C1 segment of cervical spinal cord (tissue), 14 donors: ENCODE data around the gene GALNT9.
A peak's percentile ranks its signal among the peaks of the same experiment; 100 is the strongest.
"Not testable (repeated sequence)": the region's sequence is repeated elsewhere in the genome, so short reads cannot be mapped to it uniquely, and the experiment has no call there.

Source experiments
- DNase-seq, 14 donors: peaks; one replicate each; lab custom pipeline; 2025; lab: John Stamatoyannopoulos, UW

Gene GALNT9

DNA sequence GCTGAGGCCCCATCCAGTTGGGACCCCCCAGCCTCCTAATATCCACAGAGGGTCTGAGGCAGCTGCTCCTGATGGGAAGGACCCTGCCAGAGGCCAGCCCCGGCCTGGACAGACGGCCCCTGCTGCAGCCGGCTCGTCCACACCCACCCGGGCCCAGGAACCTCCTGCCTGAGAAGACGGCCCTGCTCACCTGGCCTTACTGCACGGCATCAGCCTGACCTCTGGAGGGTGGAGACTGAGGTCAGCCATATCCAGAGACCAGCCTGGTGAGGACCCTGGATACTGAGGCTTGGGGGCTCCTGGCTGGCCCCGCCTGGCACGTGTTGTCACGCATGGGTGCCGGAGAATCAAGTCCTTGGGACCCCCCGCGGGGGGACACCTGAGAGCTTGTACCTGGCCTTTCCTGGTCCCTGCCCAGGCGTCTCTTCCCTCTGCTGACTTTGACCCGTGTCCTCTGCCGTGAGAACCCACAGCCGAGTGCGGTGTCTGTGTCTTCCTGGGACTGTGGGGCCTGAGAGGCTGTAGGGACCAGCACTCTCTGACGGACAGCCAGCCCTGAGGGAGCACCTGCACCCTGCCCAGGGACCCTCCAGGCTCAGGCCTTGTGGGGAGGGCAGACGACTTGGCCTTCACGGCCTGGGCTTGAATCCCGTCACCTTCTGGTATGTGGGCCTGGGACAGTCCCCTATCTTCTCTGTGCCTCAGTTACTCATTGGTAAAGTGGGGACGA, 127.8 kb downstream of the GALNT9 start:
- DNase-seq: no peak

GRCh38 chr12:132200800-132201199, 128.6 kb downstream of the GALNT9 start:
- DNase-seq: no peak

DNA sequence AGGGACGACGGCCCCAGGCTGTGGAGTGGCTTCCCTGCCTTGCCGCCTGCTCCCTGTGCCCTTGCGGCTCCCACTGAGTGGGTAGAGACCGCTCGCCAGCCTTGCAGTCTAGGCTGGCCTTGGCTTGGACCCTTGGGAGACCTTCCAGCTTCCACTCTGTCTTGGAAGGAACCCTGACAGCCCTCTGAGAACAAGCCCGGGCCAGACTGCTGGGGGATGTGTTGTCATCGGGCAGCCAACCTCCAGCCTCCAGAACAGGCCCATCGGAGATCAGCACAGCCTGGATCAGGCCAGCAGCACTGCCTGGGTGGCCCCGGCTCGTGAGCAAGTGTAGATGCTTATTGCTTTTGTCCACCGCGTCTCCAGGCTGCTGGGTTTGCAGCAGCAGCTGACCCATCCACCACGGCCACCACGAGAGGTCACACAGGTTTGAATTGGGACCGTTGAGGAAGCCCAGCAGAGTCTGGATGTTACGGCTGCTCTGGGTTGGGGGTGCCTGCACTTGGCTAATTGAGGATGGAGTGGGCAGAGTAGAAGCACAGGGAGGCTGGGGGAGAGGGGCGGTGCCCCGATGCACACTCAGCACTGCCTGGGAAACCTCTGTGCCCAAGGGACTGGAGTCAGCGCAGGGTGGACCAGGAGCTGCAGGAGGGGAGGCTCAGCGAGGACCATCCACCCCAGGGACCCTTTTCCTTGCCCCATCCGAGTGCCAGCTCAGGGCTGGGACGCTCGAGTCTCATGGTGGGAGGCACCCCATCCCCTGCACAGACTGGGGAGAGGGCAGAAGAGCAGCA, 129.7 kb downstream of the GALNT9 start:
- peak in 5 of 14 donors; percentile 2 to 17 (median 10) for DNase-seq

DNA sequence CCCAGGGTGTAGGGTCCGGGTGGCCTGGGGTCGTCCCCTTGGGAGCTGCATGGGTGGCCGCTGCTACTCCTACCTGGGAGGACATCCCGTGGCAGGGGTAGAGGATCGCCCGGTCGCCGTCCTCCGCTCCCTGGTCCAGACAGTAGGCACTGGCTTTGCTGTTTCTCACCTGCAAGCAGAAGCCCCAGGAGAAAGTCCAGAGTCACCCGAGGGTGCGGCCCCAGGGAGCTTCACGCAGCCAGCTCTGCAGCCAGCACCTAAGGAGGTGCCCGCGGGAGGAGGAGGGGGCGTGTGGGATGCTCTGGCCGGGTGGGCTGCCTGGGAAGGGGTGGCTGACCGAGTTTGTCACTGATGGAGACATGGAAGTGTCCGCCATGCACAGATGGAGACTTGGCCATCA, 130.3 kb downstream of the GALNT9 start:
- no peak for DNase-seq

DNA sequence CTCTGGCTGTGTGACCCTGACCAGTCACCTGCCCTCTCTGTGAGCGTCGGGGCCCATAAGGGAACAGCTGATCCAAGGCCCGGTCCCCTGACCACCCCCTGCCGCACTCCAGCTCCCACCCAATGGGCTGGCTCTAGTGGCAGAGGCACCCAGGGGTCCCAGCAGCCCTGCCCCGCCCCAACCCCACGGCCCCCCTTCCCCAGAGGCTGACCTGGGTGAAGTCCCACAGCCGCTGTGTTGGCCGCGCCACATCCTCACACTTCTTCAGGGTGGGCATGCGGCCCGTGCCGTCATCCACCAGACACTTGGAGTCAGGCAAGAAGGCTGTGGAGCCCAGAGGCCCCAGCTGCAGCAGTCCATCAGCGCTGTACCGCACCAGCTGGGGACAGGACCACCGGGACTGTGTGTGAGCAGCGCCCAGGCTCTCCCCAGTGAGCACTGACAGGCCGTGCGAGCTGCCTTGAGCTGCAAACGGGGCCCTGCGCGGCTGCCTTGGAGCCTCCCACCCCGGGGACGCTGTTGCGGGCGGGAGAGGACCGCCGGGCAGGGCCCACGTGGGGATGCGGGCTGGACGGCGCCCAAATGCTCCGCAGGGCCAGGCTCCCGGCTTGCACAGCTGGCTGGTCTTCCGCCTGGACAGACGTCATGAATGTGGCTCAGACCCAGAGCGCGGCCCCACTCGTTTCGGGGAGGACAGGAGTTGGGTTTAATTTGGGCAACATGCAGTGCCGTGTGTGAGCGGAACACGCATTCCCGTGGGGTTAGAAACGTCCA, 131.6 kb downstream of the GALNT9 start:
- DNase-seq: peak in 4 of 14 donors; percentile 8 to 25 (median 12)

GRCh38 chr12:132196873-132197390, 132.5 kb downstream of the GALNT9 start:
- DNase-seq: no peak

- no peak for DNase-seq
Measured at GRCh38 chr12:132196038-132196872, 133.1 kb downstream of the GALNT9 start.

- not testable (repeated sequence) for DNase-seq
Measured at GRCh38 chr12:132195242-132195641, 134.1 kb downstream of the GALNT9 start.

DNA sequence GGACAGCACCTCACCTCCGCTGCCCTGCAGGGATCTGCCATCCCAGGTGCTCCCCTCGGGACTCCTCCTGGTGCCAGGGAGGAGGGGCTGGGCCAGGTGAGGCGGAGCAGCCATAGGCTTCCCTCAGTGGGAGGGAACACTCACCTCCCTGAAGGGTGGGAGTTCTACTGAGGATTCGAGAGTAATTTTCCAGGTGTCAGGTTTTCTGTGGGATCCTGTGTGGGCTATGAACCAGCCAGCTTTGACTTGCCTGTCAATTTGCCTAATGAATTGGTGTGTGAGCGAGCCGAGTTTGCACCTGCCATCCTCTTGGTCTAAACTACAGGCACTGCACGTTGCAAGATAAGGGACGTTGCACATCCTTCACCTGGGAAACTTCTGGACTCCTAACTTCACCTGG, 134.8 kb downstream of the GALNT9 start:
- peak in 1 of 14 donors; percentile 4 for DNase-seq

DNA sequence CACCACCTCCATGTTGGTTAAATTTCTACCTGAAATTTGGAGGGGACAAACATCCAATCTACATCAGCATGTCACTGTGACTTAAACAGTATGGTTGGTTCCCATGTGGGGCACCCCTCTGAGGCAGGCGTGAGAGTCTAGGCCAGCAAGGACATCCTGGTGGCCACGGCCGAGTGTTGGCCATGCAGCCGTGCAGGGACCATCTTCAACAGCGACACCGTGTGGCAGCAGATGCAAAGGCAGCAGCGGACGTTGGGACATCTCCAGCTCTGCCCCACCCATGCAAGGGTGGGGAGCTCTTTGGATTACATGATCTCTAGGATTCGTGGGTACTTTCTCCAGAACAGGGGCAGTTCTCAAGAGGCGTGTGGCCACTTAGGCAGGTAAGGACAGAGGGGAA, 135.3 kb downstream of the GALNT9 start:
- DNase-seq: no peak

DNA sequence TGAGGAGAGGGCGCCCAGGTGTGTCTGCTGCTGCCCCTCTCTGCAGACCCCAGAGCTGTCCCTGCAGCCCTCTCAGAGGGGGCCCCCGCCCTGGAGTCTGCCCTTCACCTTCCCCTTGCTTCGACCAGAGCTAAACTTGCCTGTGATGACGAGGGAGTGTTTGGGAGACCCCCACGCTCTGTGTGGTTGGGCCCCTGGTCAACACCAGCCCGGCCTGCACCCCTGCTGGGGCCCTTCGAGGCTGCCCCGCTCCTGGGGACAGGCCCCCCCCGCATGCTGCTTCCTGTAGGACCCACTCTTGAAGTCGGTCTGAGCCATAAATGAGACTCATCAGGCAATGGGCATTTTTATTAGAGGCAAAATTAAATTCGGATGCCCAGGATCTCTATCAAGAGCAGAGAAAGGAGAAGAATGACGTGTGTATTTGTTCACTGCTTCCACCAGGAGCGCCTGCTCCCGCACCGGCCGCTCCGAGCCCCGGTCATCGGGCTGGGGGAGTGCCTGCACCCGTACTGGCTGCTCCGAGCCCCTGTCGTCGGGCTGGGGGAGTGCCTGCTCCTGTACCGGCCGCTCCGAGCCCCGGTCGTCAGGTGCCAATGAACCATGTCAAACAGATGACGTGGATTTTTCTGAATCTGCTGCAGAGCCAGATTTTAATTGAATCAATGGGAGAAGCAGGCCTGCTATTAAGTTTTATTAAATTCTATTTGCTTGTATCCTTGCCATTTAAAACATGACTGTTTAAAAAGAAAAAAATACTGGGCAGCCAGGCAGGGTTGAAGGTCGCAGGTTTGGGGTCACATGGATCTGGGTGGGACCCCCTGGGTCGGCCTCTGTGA, 137.5 kb downstream of the GALNT9 start:
- no peak for DNase-seq

- DNase-seq: no peak
Measured at GRCh38 chr12:132190834-132191500, 138.4 kb downstream of the GALNT9 start.

GRCh38 chr12:132190012-132190755, 139.2 kb downstream of the GALNT9 start:
- peak in 1 of 14 donors; percentile 49 for DNase-seq

DNA sequence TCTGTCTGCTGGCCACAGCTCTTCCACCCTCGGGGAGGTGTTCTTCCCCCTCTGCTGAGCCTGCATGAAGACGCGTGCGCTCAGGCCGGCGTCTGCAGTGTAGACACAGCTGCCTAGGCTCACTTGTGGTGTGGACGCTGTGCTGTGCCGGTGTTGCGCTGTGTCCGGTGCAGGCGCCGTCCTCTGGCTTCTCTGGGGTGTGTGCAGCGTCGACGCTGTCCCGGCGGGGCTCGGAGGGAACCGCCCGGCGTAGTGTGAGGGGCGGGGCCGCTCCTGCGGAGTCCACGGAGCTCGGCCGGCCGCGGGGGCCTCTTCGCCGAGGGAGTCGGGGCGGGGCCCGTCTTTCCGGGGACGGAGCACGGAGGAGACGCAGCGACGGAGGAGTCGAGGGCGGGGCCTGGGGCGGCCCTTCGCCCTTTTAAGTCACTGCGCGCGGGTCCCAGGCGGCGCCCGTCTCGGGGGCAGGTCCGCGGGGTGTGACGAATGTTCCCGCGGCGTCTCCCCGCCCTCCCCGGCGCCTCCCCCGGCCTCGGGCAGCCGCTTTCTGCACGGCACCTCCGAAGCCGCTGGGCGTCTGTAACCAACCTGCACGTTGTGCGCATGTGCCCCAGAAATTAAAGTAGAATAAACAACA, 139.9 kb downstream of the GALNT9 start:
- DNase-seq: peak in 9 of 14 donors; percentile 18 to 71 (median 40)

DNA sequence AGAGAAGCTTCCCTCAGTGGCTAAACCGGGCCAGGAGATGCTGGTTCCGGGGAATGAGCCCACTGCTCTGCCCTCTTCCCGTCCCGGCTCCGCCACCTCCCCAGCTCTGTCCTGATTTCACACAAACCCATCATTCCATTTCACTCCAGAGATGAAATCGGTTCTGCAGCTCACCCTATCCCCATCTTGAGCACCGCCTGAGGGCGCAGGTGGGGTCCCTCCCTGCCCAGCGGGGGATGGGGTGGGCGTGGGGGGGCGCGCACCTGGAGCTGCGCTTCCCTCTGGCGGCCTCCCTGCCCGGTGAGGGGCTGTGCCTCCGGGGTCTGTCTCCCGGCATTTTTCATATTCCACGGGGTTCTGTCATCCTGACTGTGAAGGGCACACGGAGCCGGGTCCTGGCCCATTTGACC, 140.5 kb downstream of the GALNT9 start:
- no peak for DNase-seq

DNA sequence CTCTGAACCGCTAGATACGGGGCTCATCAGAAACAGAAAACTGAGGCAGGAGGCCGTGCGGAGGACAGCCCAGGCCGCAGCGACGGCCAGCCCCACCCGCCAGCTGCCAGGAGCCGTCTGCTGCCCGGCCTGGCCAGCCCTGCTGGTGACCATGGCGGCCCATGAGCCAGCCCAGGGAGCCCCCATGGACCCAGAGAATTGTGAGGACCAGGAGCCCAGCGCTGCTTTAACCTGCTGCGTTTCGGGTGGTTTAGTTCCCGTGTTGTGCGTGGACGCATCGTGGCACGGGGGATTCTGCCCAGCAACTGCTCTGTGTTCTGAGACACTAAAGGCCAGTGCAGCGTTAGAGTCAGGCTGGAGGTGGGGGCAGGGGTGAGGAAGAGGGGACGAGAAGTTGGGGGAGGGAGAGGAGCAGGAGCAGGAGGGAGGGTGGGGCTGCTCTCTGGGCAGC, 140.9 kb downstream of the GALNT9 start:
- no peak for DNase-seq

DNA sequence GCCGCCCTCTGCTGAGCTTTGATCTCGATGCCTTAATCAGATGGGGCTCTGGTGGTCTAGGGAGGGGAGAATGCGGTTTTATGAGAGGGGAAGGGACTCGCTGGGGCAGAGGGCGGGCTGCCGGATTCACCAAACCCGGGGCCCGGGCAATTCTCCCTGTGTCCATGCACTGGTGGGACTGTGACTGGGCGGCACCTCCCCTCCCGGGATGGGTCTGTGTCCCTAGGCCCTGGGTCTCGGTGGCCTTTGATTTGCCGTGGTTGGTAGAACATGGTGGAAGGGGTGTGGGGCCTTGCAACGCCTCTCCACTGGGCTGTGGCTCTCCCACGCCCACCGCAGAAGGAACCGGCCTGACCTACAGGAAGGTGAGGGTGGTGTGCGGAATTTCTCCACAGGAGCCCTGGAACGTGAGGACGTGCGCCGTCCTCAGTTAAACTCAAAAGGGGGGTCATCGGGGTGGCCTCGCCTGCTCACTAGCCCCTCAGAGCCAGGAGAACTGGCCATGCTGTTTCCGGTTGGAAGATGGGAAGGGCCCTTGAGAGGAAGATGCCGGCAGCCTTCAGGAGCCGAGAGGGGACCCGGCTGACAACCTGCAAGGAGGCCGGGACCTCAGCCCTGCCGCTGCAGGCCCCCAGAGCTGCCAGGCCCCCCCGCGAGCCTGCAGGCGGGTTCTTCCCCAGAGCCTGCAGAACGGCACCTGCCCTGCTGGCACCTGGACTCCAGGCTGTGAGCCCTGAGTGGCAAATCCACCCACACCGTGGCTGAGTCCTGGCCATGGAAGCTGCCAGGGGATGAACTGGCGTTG, 141.5 kb downstream of the GALNT9 start:
- DNase-seq: no peak
